ENCODE results near the gene SLC44A5. TPM values are rescaled to one million over a fixed set of nuclear protein-coding genes. Genes with fewer than 3 reads are reported as not detected.
"Not testable (repeated sequence)": the region's sequence is repeated elsewhere in the genome, so short reads cannot be mapped to it uniquely, and the experiment has no call there.

SLC44A5 gene
- total RNA-seq, 1 donor from 2014 or later: 1.0 TPM

- no peak for DNase-seq (ENCODE audit: low read depth in 2 of 2)
Measured at GRCh38 chr1:75202751-75203150, 408.2 kb downstream of the SLC44A5 start.

- DNase-seq (ENCODE audit: low read depth in 2 of 2): no peak
Measured at GRCh38 chr1:75198761-75199160, 412.2 kb downstream of the SLC44A5 start.

GRCh38 chr1:75198163-75198562 is 412.8 kb downstream of the SLC44A5 start:
- no peak for DNase-seq (ENCODE audit: low read depth in 2 of 2)

- no peak for DNase-seq (ENCODE audit: low read depth in 2 of 2)
Measured at GRCh38 chr1:75188892-75189291, 422.0 kb downstream of the SLC44A5 start.

- DNase-seq (ENCODE audit: low read depth in 2 of 2): not testable (repeated sequence)
Measured at GRCh38 chr1:75181214-75181955, 429.5 kb downstream of the SLC44A5 start.

GRCh38 chr1:75174031-75174760 is 436.7 kb downstream of the SLC44A5 start:
- DNase-seq (ENCODE audit: low read depth in 2 of 2): no peak

GRCh38 chr1:75172556-75172955 is 438.4 kb downstream of the SLC44A5 start:
- no peak for DNase-seq (ENCODE audit: low read depth in 2 of 2)

- DNase-seq (ENCODE audit: low read depth in 2 of 2): no peak
Measured at GRCh38 chr1:75171876-75172275, 439.0 kb downstream of the SLC44A5 start.

- no peak for DNase-seq (ENCODE audit: low read depth in 2 of 2)
Measured at GRCh38 chr1:75170981-75171380, 439.9 kb downstream of the SLC44A5 start.

GRCh38 chr1:75170011-75170410 is 440.9 kb downstream of the SLC44A5 start:
- DNase-seq (ENCODE audit: low read depth in 2 of 2): no peak

- no peak for DNase-seq (ENCODE audit: low read depth in 2 of 2)
Measured at GRCh38 chr1:75166821-75167220, 444.1 kb downstream of the SLC44A5 start.

GRCh38 chr1:75165264-75165663 is 445.6 kb downstream of the SLC44A5 start:
- no peak for DNase-seq (ENCODE audit: low read depth in 2 of 2)

GRCh38 chr1:75159154-75159553 is 451.8 kb downstream of the SLC44A5 start:
- DNase-seq (ENCODE audit: low read depth in 2 of 2): no peak

Other genes with a start within 250 kb of the SLC44A5 start
- 23.8 and 26.2 TPM in 2 replicates for gene ACADM, start 113.6 kb upstream of the SLC44A5 start, total RNA-seq
- 41.3 and 47.8 TPM in 2 replicates for gene RABGGTB, start 175.1 kb upstream of the SLC44A5 start, total RNA-seq
- 0.13 TPM in 2 replicates for gene MSH4, start 185.8 kb upstream of the SLC44A5 start, total RNA-seq